Measurements from ENCODE around the gene PROSER2.

DNA sequence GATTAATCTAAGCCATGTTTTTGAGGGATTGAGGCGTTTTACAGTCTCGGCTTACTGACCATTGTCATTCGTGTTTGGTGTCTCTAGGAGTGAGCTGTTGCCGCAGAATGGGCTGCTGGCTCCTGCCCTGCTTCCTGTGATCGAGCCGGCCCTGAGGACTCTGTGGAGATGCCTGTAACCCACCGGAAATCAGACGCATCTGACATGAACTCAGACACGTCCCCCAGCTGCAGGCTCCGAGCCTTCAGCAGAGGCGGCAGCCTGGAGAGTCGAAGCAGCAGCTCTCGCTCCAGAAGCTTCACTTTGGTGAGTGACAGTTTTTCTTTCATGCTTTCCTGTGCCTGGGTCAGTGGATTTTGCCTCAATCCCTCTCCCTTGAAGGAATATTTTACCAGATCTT lies 28.8 kb downstream of the PROSER2 start:
- TF ChIP-seq POLR2AphosphoS5 (IDR thresholded peaks at IDR 0.05; ENCODE audit: low read depth, low read length) (no peak), TAF1 (IDR thresholded peaks at IDR 0.05; ENCODE audit: borderline replicate concordance, low read depth, low read length) (no peak)
